ENCODE data around the gene COL25A1.
"Not testable (repeated sequence)": the region's sequence is repeated elsewhere in the genome, so short reads cannot be mapped to it uniquely, and the experiment has no call there.

The COL25A1 gene

DNA sequence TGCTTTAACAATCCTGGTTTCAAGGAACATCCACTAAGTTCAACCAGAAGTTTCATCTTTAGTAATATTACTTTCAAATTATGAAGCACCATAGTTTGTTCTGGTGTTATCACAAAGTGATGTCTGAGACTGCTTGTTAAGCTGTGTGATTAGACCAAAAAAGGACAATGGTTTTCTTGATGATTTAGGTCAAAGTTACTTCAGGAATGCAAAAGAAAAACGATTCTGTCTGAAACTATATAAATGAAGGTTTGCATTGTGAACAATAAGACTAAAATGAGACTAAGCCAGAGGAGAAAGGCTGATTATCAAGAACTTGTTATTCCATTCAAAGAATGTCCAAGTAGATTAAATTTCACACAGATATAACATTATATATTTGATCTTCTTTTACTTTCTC, 417.2 kb downstream of the COL25A1 start:
- FAIRE-seq, result no peak

DNA sequence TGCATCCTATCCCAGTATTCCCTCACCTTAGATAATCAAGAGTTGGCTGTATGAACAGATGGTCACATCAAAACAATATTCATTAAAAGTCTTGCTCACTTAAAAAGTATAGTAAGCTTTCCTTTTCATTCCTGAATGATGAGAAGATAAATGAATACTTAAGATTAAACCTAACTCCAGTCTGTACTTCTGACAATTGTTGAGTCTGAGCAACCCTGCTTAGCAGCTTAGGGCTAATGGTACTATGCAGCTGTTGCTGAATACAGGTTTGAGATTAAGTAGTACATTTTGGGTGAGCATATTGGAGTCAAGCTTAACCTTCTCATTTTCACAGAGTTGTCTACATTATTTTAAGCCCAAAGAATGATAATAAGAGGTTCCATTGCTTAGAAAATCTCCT, 417.9 kb downstream of the COL25A1 start:
- DNase-seq (ENCODE audit: insufficient read length, low spot score) (no peak), FAIRE-seq (no peak)

More for the DNA sequence above, 417.2 kb downstream of the COL25A1 start:
- DNase-seq (ENCODE audit: insufficient read length, low spot score), result no peak

- DNase-seq (ENCODE audit: insufficient read length, low spot score) (no peak), FAIRE-seq (no peak)
These were observed 420.5 kb downstream of the COL25A1 start for GRCh38 chr4:108881986-108882385.

- no peak for DNase-seq (ENCODE audit: insufficient read length, low spot score)
- FAIRE-seq, result no peak
These were observed 421.3 kb downstream of the COL25A1 start for GRCh38 chr4:108881190-108881589.

DNA sequence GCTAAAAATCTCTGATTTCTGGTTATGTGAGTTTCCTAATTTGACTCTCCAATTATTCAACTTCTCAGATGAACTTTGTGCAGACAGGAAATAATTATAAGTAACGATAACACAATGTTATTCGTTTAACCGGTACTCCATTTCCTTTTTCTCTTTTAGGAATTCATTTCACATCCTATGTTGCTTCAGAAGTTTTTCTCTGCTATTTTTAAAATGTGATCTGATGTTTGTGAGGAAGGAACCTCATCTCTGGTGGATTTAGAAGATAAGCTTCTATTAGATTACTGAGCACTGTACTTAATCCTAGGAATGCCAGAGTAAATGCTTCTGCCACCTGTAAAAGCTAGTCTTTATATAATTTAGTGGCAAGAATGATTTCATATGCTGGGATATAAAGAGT, 423.7 kb downstream of the COL25A1 start:
- DNase-seq (ENCODE audit: insufficient read length, low spot score) (no peak), FAIRE-seq (no peak)

- DNase-seq (ENCODE audit: insufficient read length, low spot score), result no peak
- no peak for FAIRE-seq
These were observed 424.6 kb downstream of the COL25A1 start for GRCh38 chr4:108877821-108878220.

GRCh38 chr4:108874806-108875205, 427.7 kb downstream of the COL25A1 start:
- no peak for FAIRE-seq
- no peak for DNase-seq (ENCODE audit: insufficient read length, low spot score)

DNA sequence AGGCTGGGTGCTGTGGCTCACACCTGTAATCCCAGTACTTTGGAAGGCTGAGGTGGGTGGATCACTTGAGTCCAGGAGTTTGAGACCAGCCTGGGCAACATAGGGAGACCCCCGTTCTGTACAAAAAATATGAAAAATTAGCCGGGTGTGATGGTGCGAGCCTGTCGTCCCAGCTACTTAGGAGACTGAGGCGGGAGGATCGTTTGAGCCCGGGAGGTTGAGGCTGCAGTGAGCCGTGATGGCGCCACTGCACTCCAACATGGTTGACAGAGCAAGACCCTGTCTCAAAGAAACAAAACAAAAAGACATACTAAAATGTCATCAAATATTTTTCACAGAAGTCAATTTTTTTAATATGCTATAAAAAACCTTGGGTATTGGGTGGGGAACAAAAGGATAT, 432.5 kb downstream of the COL25A1 start:
- not testable (repeated sequence) for FAIRE-seq; DNase-seq (ENCODE audit: insufficient read length, low spot score)

- DNase-seq (ENCODE audit: insufficient read length, low spot score), result no peak
- FAIRE-seq, result no peak
These were observed 433.7 kb downstream of the COL25A1 start for GRCh38 chr4:108868606-108869227.

GRCh38 chr4:108867476-108867875, 435.0 kb downstream of the COL25A1 start:
- no peak for FAIRE-seq

GRCh38 chr4:108861334-108861733, 441.1 kb downstream of the COL25A1 start:
- no peak for DNase-seq (ENCODE audit: insufficient read length, low spot score)

More at GRCh38 chr4:108867476-108867875, 435.0 kb downstream of the COL25A1 start:
- DNase-seq (ENCODE audit: insufficient read length, low spot score), result no peak

DNA sequence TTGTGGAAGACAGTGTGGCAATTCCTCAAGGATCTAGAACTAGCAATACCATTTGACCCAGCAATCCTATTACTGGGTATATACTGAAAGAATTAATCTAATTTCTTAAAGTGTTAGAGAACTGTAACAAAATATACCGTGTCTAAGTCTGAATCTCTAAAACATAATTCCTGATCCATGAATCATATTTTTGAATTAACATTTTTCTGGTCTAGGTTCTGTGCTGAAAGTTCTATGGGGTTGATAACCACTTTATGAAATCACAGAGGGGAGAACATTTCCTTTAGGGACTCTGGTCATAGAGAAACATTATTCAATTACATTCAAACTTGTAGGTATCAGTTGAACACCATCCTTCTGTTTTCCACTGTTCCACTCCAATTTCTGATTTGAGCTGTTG, 447.7 kb downstream of the COL25A1 start:
- DNase-seq (ENCODE audit: insufficient read length, low spot score), result no peak
- no peak for FAIRE-seq

More at GRCh38 chr4:108861334-108861733, 441.1 kb downstream of the COL25A1 start:
- FAIRE-seq, result no peak

GRCh38 chr4:108852691-108853090, 449.8 kb downstream of the COL25A1 start:
- FAIRE-seq (no peak), DNase-seq (ENCODE audit: insufficient read length, low spot score) (no peak)

- DNase-seq (ENCODE audit: insufficient read length, low spot score), result no peak
- FAIRE-seq, result no peak
These were observed 451.1 kb downstream of the COL25A1 start for GRCh38 chr4:108851366-108851765.

DNA sequence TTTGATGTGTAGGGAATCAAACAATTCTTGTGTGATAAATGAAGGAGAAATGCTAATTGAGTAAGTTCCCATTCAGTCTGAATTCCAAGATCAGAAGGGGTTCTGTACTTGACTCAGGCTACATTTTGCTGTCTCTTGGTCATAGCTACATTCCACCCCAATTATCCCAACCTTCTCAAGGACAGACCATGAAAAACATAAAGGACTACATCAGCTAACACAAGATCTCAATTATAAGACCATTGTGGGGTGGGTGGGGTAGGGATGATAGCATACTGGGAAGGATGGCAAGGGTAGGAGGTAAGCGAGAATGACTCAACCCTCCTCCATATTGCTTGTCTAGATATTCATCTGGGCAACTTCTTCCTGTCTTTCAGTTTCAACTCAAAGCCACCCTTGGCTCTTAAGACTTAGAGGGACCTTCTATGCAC, 452.2 kb downstream of the COL25A1 start:
- DNase-seq (ENCODE audit: insufficient read length, low spot score) (no peak), FAIRE-seq (no peak)

- DNase-seq (ENCODE audit: insufficient read length, low spot score), result peak; percentile 12
These were observed 452.8 kb downstream of the COL25A1 start for GRCh38 chr4:108849611-108850168.

DNA sequence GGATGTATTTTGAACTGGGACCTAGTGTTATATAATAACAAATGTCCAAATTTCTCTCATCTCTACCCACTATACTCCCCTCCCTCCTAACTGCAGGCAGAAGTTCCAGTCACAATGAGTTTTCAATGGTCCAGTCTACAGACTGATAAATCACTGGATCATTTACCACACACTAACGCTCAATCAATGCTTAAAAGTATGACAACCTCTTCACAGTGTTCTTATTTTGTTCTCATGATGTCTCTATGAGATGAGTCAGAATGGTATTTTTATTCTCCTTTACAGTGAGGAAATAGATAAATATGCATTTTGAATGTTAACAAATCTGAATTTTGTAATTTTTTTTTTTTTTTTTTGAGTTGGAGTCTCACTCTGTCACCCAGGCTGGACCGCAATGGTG, 455.9 kb downstream of the COL25A1 start:
- DNase-seq (ENCODE audit: insufficient read length, low spot score) (no peak), FAIRE-seq (no peak)

More at GRCh38 chr4:108849611-108850168, 452.8 kb downstream of the COL25A1 start:
- peak; percentile 87 for FAIRE-seq

- FAIRE-seq, result no peak
- no peak for DNase-seq (ENCODE audit: insufficient read length, low spot score)
These were observed 462.0 kb downstream of the COL25A1 start for GRCh38 chr4:108840426-108840975.

DNA sequence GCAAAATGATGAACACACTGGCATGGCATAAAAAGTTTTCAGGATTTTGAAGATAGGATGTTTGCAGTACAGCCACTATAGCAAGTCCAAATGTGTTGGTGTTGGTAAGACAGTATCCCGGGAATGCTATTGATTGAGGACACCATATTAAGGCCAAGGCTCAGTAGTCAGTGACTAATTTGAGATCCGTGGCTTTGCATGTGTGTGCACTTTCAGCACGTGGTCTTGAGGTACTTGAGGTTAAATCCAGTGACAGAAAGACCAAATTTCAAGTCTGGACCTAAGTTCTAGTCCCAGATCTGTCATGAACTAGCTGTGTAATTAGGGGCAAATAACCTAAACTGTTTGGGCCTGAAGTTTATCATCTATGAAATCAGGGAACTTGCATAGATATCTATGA, 463.1 kb downstream of the COL25A1 start:
- FAIRE-seq, result no peak
- DNase-seq (ENCODE audit: insufficient read length, low spot score), result no peak

DNA sequence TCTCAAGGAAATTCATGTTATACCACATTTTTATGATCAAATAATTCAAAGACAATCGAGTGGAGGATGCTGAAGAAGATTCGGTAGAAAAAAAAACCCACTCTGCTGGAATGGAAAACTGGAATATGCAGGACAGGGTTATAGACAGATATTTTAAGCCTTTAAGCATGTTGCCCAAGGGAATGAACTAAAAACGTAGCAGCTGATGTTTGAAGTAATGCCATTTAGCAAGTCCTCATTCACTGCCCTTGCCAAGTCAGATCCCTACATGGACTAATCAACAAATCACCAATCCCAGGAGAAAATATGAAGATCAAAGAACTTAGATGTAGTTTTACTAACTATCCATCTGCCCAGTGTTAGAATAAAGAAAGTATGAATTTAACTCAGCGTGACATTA, 464.0 kb downstream of the COL25A1 start:
- DNase-seq (ENCODE audit: insufficient read length, low spot score), result no peak
- FAIRE-seq, result no peak

- FAIRE-seq, result peak; percentile 40
These were observed 467.5 kb downstream of the COL25A1 start for GRCh38 chr4:108834835-108835384.

More at GRCh38 chr4:108834835-108835384, 467.5 kb downstream of the COL25A1 start:
- no peak for DNase-seq (ENCODE audit: insufficient read length, low spot score)
